Measurements from ENCODE around the gene MACROH2A2.
"Not testable (repeated sequence)": the region's sequence is repeated elsewhere in the genome, so short reads cannot be mapped to it uniquely, and the experiment has no call there.

MACROH2A2 gene

DNA sequence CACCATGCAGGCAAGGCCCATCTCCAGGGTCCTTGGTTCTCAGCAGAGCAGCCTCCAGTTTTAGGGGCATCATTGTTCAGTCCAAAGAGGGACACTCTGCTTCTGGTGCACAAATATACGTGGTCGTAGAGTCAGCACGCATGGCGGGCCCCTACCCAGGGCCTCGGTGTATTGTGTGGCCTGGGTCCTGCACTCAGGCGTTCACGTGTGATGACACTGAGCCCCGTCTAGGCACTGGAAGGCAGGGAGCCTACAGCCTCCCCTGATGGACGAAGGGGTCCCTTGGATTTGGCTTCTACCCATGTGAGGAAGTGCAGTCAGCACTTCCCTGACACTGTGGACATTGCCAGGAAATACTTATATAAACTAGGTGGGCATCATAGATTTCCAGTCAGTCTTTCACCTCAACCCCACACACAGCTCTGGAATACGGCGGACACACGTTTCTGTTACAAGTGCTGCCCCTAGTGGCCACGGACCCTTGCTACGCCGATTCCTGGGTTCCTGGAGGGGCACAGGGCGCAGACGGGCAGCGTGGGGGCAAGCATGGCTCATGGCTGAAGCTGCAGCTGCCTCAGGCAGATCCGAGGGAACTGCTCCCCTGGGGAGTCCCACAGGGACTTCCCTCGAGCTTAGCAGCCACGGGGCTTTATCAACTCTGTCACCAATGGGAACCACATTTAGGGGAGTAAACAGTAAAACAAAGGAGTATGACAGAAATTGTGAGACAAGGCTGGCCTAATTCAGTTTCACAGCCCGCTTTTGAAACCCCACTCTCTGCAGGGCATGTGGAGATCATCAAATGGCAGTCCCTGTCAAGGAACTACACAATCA, 54.5 kb downstream of the MACROH2A2 start:
- no peak for DNase-seq

DNA sequence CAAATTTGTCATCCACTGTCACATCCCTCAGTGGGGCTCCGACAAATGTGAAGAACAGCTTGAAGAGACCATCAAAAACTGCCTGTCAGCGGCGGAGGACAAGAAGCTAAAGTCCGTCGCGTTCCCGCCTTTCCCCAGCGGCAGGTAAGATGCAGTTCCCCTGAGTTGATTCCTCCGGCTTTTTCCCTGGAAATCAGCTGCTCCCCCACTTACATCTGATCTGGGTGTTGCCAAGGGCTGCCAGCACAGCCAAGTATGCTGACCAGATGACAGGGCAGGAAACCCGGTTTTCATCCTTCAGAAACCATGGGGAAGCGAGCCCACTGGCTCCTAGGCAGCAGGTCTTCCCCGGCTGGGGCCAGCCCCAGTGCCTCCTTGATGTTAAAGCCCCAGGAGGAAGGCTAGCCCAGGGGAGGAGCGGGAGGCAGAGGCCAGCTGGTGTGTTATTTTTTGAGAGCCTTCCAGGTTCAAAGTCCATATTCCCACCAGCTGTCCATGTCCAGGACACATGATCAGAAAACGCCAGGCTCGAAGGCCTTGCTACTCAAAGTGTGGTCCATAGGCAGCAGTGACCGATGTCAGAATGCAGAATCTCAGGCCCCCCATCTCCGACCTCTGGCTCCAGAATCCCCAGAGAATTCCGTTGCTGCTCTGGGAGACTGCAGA, 56.6 kb downstream of the MACROH2A2 start:
- DNase-seq: no peak

DNA sequence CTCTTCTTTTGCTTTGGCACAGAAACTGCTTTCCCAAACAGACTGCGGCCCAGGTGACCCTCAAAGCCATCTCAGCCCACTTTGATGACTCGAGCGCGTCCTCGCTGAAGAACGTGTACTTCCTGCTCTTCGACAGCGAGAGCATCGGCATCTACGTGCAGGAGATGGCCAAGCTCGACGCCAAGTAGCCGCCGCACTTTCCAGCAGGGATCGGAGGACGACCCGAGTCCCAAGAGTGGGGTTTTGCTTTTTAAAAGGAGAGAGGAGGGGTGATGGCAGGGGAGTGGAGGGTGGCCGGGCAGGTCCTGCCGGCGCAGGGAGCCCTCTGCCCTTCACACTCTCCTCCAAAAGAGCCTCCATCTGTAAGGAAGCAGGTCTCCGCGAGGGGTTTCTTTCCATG, 58.9 kb downstream of the MACROH2A2 start:
- DNase-seq: no peak

DNA sequence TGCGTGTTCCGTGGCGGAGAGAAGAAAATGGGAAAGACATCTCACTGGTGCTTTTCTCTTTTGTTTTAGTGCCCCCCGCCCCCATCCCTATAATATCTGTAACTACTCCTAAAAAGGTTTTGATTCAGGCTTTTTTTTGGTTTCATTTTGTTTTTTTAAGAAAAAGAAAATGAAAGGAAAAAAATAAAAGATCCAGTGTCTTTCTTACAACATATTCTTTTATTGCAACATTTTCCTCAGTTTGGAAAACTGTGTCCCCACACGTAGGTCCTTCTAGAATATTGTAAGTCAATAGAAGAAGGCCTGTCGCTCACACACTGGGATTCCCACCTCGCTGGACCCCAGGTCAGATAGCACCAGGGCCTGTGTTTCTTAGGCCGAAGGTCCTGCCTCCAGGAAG, 59.4 kb downstream of the MACROH2A2 start:
- no peak for DNase-seq

DNA sequence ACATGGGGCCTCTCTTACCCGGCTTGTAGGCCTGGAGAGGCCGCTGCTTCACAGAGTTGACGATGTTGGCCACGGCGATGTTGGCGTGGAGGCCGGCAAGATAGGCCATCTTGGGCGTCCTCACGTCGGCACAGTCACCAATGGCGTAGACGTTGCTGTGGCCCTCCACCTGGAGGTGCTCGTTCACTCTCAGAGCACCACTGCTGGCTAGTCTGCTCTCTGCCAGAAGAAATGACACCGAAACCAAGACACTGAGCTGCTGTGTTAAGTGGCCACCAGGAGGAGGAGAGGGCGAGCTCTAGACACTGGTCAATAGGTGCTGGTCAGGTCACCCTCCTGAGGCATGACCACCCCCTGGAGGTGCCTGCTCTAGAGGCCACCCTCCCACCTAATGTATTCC, 62.3 kb downstream of the MACROH2A2 start:
- DNase-seq: no peak

DNA sequence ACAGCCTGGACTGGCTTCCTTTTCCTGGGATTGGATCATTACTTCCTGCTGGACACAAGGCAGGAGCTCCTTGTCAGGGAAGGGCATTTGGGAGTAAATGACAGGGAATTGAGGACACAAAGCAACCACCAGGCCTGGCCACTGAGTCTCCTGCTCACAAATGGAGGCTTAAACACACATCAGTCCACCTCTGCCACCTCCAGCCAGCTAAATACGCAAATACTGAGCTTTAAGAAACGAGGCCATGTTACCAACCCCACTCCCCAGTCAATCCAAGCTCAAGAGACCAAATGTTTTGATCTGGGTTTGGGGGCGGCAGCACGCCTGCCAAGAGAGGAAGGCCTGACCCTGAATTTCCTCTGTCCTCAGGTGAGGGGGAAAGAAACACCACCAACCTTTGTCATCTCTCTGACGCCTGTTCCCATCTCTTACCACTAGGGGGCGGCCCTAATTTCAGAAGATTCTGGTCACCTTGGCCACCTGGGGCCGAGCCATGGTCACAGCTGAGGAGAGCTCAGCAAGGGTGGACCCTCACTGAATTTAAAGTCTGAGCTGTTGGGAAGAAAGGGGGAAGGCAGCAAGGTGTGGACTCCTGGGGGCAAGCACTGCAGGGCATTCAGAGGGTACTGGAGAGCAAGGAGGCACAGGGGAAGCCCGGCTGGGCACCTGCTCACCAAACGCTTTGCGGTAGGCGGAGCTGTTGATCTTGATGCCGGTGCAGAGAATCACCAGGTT, 63.5 kb downstream of the MACROH2A2 start:
- no peak for DNase-seq

DNA sequence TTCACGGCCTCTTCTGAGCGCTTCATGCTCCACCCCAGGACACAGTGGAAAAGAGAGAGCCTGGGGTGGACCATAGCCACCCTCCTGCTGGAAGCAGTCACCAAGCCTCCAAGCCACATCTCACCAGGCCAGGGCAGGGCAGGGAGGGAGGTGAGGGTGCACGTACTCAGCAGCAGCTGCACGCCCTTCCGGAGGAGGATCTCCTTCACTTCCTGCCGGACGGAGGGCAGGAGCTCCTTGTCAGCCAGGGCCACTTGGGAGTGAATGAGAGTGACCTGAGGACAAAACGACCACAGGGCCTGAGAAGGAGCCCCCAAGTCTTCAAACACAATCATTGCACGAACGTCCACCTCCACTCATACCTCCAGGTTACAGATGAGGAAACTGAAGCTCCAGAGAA, 65.0 kb downstream of the MACROH2A2 start:
- no peak for DNase-seq

DNA sequence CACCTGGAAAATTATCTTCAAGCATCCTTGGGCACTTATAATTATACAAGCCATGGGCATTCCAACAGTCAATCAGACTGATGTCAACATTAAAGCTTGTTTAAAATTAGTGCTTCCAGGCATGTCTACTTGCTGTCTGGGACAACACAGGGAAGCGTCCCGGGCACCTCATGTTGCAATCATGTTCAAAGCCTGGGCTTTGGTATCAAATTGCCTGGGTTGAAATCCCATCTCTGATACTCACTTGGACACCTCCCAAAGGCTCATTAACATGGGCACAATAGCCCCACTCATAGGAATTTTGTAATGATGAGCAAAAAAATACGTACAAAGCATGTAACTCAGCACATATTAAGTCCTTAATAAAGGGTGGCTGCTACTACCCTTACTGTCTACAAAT, 65.5 kb downstream of the MACROH2A2 start:
- DNase-seq: no peak

DNA sequence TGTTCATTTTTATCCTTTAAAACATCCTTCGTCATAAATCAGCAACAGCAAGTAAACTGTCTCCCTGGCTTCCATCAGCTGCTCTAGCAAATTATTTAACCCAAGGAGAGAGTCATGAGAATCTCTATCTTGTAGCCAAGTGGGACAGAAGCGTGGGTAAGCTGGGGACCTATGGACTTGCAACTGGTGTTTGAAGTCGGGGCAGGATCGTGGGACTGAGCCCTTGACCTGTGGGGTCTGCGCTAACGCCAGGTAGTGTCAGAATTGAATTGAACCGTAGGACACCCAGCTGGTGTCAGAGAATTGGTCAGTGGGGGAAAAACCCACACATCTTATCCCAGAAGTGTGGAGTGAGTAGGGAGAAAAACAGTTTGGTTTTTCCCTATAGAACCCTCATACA, 66.6 kb downstream of the MACROH2A2 start:
- no peak for DNase-seq

DNA sequence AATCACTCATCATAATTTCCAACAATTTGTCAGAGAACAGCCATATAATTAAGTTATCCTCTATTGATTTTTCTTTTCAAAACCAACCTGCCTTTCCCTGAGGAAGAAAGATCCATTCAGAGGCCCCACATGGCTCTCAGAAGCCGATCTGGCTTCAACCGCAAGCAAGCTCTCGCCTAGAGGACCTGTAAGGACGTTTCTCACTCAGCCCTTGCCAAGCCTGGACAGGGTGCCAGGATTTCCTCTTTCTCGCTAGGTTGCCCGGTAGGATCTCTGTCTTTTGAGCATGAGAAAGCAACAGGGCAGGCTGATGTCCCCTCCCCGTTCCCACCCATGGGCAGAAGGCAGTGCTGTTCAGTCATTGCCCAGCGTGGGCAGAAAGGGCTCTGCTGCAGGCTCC, 67.0 kb downstream of the MACROH2A2 start:
- no peak for DNase-seq

DNA sequence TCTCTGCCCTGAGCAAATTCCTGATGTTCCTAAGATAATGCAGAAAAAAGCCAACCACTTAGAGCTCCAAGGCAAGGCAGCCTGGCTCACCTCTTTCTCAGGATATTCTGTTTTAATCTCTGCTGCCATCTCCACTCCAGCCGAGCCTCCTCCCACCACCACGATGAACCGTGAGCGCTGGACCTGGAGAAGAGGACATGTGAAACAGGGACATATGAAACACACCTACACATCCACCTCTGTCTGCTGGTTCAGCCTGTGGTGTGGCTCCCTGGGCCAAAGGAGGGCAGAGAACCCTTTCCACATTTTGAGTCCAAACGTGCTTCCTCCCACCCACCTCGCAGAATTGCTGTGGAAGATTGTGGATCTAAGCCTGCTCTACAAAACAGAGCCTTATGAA, 67.8 kb downstream of the MACROH2A2 start:
- DNase-seq: no peak

DNA sequence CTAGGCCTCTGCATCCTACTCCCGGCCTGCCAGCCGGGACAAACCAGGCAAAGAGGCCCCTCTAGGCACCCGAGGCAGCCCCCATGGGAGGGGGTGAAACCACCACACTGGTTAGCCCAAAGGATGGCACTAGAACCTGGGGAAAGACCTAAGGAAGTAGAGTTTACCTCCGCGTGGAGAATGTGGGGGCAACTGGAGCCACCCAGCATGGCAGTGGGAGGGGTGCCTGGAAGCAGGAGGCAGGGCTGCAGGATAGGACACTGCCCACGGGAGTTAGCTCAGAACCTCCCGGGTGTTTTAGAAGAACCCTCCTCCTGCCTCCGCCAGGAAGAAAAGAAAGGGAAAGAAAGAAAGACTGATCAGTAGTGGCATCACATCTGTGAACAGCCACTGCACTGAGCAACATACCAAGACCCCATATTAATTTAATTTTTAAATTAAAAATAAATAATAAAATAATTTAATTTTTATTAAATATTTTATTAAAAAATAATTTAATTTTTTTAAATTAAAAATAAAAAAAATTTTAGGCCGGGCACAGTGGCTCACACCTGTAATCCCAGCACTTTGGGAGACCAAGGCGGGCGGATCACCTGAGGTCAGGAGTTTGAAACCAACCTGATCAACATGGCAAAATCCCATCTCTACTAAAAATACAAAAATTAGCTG, 68.8 kb downstream of the MACROH2A2 start:
- no peak for DNase-seq

DNA sequence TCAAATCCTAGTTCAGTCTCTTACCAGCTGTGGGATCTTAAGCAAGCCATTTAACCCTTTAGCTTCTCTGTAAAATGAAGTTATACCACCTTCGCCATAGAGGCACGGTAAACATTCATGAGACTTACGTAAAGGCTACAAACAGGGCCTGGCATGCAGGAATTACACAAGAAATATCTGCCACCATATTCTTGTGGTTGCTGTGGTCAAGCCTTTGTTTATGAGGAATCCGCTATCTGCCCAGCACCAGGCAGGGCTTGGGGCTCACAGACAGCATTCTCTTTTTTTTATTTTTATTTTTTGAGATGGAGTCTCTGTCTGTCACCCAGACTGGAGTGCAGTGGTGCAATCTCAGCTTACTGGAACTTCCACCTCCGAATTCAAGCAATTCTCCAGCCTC, 70.1 kb downstream of the MACROH2A2 start:
- DNase-seq: no peak

DNA sequence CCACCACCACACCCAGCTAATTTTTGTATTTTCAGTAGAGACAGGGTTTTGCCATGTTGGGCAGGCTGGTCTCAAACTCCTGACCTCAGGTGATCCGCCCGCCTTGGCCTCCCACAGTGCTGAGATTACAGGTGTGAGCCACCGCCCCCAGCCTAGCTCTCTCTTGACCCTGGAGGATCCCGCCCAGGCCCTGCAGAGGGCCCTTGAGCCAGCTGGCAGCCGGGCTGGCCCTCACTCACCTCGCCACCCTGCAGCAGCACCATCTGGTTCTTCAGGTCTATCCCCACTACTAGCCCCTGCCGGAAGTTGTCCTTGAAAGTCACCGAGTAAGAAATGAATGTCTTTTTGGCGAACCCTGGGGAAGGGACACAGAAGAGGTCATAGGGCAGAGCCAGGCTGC, 70.5 kb downstream of the MACROH2A2 start:
- DNase-seq: not testable (repeated sequence)

DNA sequence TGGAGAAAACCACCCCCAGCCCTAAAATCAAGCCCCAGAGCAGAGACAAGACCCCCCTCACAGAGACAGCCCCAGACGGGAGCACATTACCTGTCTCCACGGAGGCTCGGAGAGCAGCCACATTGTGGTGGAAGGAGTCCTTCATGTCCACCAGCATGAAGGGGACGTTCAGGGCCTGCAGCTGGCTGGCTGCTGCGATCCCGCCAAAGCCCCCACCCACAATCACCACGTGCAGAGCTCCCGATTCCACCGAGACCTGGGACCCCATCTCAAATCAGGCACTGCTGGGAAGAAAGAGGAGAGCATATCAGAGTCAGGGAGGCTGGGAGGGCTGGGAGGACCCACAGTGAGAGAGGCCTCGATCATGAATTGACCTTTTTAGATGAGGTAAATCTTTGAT, 71.2 kb downstream of the MACROH2A2 start:
- no peak for DNase-seq

DNA sequence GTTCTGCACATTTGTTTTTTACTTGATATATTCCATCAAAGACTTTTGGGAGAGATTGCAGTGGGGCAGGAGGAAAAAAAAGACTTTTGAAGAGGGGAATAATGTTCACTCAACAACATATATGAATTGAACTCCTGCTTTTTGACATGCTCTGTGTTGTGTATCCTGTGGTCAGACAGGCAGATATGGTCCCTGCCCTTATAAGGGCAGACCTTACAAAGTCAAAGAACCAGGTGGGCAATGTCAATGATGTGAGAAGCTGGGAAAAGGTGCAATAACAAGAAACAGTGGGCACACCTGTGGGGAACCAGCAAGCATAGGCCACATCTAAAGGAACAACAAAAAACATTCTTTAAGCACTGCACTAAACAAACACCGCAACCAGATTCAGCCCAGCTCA, 71.8 kb downstream of the MACROH2A2 start:
- DNase-seq: no peak

DNA sequence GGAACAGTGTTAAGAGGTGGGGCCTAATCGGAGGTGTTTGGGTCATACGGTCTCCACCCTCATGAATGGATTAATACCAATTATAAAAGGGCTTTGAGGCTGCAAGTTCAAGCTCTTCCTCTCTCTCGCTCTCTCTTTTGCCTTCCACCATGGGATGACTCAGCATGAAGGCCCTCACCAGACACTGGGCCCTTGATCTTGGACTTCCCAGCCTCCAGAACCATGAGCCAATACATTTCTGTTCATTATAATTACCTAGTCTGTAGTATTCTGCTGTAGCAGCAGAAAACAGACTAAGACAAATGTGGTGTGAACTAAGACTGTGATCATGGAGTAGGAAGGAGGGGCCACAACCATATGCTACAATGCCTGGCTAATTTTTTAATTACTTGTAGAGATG, 72.3 kb downstream of the MACROH2A2 start:
- no peak for DNase-seq

DNA sequence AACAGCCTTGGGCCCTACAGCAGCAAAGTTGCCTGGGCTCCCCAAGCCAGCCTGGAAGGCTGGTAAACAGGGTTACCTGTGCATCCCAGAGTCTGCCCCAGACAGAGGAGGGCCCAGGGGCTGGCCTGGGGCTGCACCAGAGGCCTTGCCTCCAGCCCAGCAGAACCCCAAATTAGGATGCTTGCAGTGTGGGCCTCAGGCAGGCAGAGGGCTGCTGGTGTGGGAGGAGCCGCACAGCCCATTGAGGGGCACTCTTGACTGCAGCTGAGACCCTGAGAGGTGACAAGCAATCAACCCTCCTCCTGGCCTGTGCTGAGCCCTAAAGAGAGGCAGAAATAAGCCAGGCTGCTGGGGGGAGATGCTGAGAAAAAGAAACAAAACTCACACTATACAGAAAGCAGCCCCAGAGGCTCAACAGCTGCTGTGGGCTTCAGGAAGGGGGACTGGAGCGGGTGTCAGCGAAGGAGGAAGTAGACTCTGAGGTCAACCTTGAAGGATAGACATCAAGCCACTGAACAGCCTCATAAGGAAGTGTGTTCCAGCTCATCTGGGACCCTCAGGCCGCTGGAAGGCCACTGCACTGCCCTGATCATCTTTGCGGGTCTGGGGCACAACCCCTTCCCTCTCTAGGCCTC, 73.4 kb downstream of the MACROH2A2 start:
- no peak for DNase-seq

DNA sequence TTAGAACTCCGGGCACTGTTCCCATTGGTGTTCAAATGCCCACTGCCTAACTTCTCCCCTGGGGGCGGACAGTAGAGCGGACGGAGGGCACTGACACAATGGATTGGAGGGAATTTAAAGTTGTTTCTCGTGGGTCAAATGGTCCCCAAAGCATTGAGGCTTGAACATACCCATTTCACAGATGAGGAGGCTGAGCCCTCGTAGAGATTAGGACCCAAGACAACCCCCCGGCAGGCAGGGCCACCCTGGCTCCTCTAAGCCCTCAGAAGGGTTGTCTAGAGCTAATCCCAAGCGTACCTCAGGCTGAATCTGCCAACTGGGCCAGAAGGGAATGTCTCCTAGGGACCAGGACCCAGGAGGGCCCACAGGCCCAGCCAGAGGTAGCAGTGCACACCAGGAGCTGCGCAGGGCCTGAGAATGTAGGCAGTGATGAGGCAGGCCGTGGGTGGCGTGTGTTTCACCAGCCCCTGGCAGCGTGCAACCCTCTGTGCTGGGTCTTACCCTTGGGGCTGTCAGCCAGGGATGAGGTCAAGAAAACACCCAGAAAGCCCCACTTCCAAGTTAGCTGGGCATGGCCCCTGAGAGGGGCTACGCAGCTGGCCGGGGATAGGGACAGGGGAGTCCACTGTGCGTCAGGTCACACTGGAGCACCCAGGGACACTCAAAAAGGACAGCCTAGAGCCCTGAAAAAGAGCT, 74.2 kb downstream of the MACROH2A2 start:
- no peak for DNase-seq

DNA sequence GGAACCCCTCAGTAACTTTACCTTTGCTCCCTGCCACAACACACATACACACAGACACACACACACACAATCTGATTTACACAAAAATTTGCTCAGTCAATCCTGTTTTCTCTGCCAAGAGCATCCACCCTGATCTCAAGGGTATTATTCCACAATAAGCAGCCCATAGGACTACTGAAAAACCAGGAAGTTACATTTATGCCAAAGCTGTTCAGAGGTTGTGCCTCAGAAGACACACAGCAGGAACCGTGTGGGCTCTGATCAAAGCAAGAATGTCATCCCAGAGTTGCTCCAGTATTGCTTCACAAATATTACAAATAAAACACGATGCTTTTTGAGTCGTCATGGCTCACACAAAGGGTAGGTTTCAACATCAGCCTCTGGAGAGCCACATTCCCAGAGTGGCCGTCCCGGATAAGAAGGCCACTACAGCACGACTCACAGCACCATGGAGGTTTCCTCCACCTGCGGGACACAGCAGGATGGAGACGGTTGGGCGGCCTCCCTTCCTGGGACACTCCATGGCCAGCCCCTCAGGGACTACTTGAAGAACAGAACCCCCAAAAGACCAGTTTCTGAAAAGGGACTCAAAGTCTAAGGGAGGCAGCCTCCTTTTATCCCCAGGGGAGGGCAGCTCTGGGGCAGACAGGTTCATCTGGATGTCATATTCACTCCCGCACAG, 78.4 kb downstream of the MACROH2A2 start:
- no peak for DNase-seq

DNA sequence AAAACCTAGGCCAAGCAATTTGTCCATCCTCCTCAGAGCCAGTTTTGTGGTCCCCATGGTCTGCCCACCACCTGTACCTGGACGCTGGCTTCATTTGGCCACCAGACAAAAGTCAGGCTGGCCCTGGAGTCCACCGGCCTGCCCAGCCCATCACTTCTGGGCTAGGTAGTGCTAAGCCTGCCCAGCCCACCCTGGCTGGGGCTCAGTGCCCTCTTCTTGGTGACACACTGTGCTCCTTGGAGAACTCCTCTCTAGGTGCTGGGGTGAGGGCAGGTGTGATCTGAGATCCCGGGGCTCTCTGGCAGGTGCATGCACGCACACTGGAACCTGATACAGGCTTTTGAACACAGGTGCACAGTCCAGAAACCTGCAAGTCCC, 78.9 kb downstream of the MACROH2A2 start:
- DNase-seq: no peak
